22Rv1 (cell line): Measurements from ENCODE around the gene PYGO2.
A peak's percentile ranks its signal among the peaks of the same experiment; 100 is the strongest.

Experiments used
- H3K27ac ChIP-seq: fragments of 450-650 bp; 2 replicates; pipeline ENCODE4 v1.5.1; 2017
- CTCF ChIP-seq: fragments of 450-650 bp; IDR thresholded peaks from 2 replicates; pipeline ENCODE4 v1.5.1; 2017; ENCODE audit warnings: mild to moderate bottlenecking
- ZFX ChIP-seq: fragments of 450-650 bp; IDR thresholded peaks from 2 replicates; pipeline ENCODE4 v1.6.1; 2017; ENCODE audit warnings: antibody characterized with exemption, borderline replicate concordance

The PYGO2 gene

GRCh38 chr1:154962795-154963330, 1.3 kb upstream of the PYGO2 start:
- TF ChIP-seq ZFX = no peak
- no peak for TF ChIP-seq CTCF
- H3K27ac ChIP-seq = peak overlapping the region; percentile 97

- TF ChIP-seq CTCF (peak; percentile 64), ZFX (no peak)
- peak overlapping the region; percentile 97 for H3K27ac ChIP-seq
These were observed 671 bp upstream of the PYGO2 start for GRCh38 chr1:154962156-154962749.

GRCh38 chr1:154960446-154961136, 991 bp downstream of the PYGO2 start:
- TF ChIP-seq CTCF (no peak), ZFX (no peak)
- H3K27ac ChIP-seq = peak overlapping the region; percentile 97

- TF ChIP-seq CTCF = no peak
- no peak for TF ChIP-seq ZFX
- peak overlapping the region; percentile 59; the same call in 1 of the 2 replicates for H3K27ac ChIP-seq
These were observed 2.2 kb downstream of the PYGO2 start for GRCh38 chr1:154959426-154959780.

- TF ChIP-seq CTCF (no peak), ZFX (no peak)
- H3K27ac ChIP-seq = peak overlapping the region; percentile 59; the same call in 1 of the 2 replicates
These were observed 2.7 kb downstream of the PYGO2 start for GRCh38 chr1:154958681-154959425.

GRCh38 chr1:154958036-154958435, 3.5 kb downstream of the PYGO2 start:
- no peak for TF ChIP-seq CTCF
- TF ChIP-seq ZFX = no peak
- peak overlapping the region; percentile 59; the same call in 1 of the 2 replicates for H3K27ac ChIP-seq
